CD14-positive monocyte (primary cell): ENCODE measurements around the gene LGALS1. TPM values are rescaled to one million over a fixed set of nuclear protein-coding genes. Genes with fewer than 3 reads are reported as not detected.

Source experiments
- DNase-seq, 3 donors: peaks; one replicate each; pipeline ENCODE4 v3.0.0-alpha.2; 2011 to 2022
- H2AFZ ChIP-seq: 2 replicates; pipeline ENCODE4 v1.6.0; 2012; ENCODE audit warnings: mild to moderate bottlenecking, low read depth, low read length, inconsistent platforms; ENCODE audit not compliant: insufficient read depth, poor library complexity, severe bottlenecking
- H3K27ac ChIP-seq, 2 donors: 1 replicate in 1 of 2; 2 replicates in 1 of 2; pipeline ENCODE4 v1.5.1; 2012 to 2013; ENCODE audit warnings: low read length in 2 of 2, control low read depth in 1 of 2, inconsistent platforms in 1 of 2, low read depth in 1 of 2, mild to moderate bottlenecking in 1 of 2
- H3K27me3 ChIP-seq, 2 donors: one replicate each; pipeline versions ENCODE4 v1.6.0 to v1.6.1; 2011 to 2013; ENCODE audit warnings: low read length in 2 of 2; ENCODE audit not compliant: control insufficient read depth in 2 of 2, insufficient read depth in 2 of 2
- H3K36me3 ChIP-seq, 2 donors: replicated peaks in 1 of 2; 1 replicate in 1 of 2; 2 replicates in 1 of 2; pipeline versions ENCODE4 v1.5.1 to v1.6.1; 2012 to 2013; ENCODE audit warnings: low read length in 2 of 2, control low read depth in 1 of 2, inconsistent platforms in 1 of 2, mild to moderate bottlenecking in 1 of 2; ENCODE audit not compliant: insufficient read depth in 2 of 2, control insufficient read depth in 1 of 2
- H3K4me1 ChIP-seq, 2 donors: 1 replicate in 1 of 2; 2 replicates in 1 of 2; pipeline versions ENCODE4 v1.5.1 to v1.6.1; 2012 to 2013; ENCODE audit warnings: low read length in 2 of 2, control low read depth in 1 of 2, inconsistent platforms in 1 of 2, mild to moderate bottlenecking in 1 of 2, moderate library complexity in 1 of 2; ENCODE audit not compliant: insufficient read depth in 2 of 2, control insufficient read depth in 1 of 2
- H3K4me2 ChIP-seq: replicated peaks from 2 replicates; pipeline ENCODE3; 2012; ENCODE audit warnings: low read length, moderate library complexity, mild to moderate bottlenecking; ENCODE audit not compliant: poor library complexity, severe bottlenecking; ENCODE audit errors: extremely low read depth
- H3K4me3 ChIP-seq, 3 experiments: fragments of 200-600 bp in 1 of 3; sonication (generic) in 1 of 3; replicated peaks in 1 of 3; 1 replicate in 2 of 3; 2 replicates in 1 of 3; pipeline ENCODE4 v1.5.1; 2011 to 2013; ENCODE audit warnings: low read length in 3 of 3, mild to moderate bottlenecking in 3 of 3, control low read depth in 2 of 3, low read depth in 2 of 3, inconsistent platforms in 1 of 3, moderate library complexity in 1 of 3
- H3K79me2 ChIP-seq: 2 replicates; pipeline ENCODE4 v1.6.0; 2012; ENCODE audit warnings: mild to moderate bottlenecking, control low read depth, inconsistent platforms, low read length, moderate library complexity; ENCODE audit not compliant: insufficient read depth
- H3K9ac ChIP-seq: 2 replicates; pipeline ENCODE4 v1.6.0; 2017; ENCODE audit warnings: low read length, mild to moderate bottlenecking; ENCODE audit not compliant: insufficient read depth, poor library complexity, severe bottlenecking
- H3K9me3 ChIP-seq, 2 donors: replicated peaks in 1 of 2; 1 replicate in 1 of 2; 2 replicates in 1 of 2; pipeline versions ENCODE4 v1.5.1 to v1.6.1; 2012 to 2013; ENCODE audit warnings: low read length in 2 of 2, control low read depth in 1 of 2; ENCODE audit not compliant: control insufficient read depth in 1 of 2, insufficient read depth in 1 of 2
- H4K20me1 ChIP-seq: 2 replicates; pipeline ENCODE4 v1.6.0; 2012; ENCODE audit warnings: mild to moderate bottlenecking, low read length, control low read depth, moderate library complexity; ENCODE audit not compliant: insufficient read depth
- H3K27ac Mint-ChIP-seq, 7 donors: one replicate each; pipeline ENCODE4 v1.8.0; 2020; ENCODE audit warnings: mild to moderate bottlenecking in 7 of 7, mixed read lengths in 7 of 7, moderate library complexity in 6 of 7, inconsistent platforms in 2 of 7
- H3K27me3 Mint-ChIP-seq, 3 donors: one replicate each; pipeline ENCODE4 v1.8.0; 2021 to 2022; ENCODE audit warnings: low read depth in 3 of 3, mild to moderate bottlenecking in 3 of 3, mixed read lengths in 3 of 3, moderate library complexity in 3 of 3, inconsistent platforms in 1 of 3
- H3K36me3 Mint-ChIP-seq, 2 donors: one replicate each; pipeline ENCODE4 v1.8.0; 2020; ENCODE audit warnings: mixed read lengths in 2 of 2, inconsistent platforms in 1 of 2, mild to moderate bottlenecking in 1 of 2
- H3K4me1 Mint-ChIP-seq: one replicate; pipeline ENCODE4 v1.8.0; 2020; ENCODE audit warnings: mild to moderate bottlenecking, mixed read lengths
- H3K4me3 Mint-ChIP-seq, 2 donors: one replicate each; pipeline ENCODE4 v1.8.0; 2020; ENCODE audit warnings: mild to moderate bottlenecking in 2 of 2, mixed read lengths in 2 of 2, moderate library complexity in 1 of 2
- H3K9me3 Mint-ChIP-seq, 7 donors: one replicate each; pipeline ENCODE4 v1.8.0; 2020 to 2022; ENCODE audit warnings: mixed read lengths in 7 of 7, mild to moderate bottlenecking in 6 of 7, moderate library complexity in 6 of 7, inconsistent platforms in 2 of 7
- WGBS: methylation state at CpG from one replicate; pipeline ENCODE4 v1.1.5; 2013; ENCODE audit warnings: missing lambda C conversion rate; ENCODE audit not compliant: insufficient coverage; 5-methylcytosine and 5-hydroxymethylcytosine counted together
- intact Hi-C, 2 donors: fragments of 100-400 bp; cut with micrococcal nuclease; formaldehyde crosslinking; loops; one replicate each; pipeline versions ENCODE4 v1.15.0 to v1.15.1; 2023
- polyA minus RNA-seq: library from RNA; depleted of rRNA, polyadenylated mRNA; stranded (reverse); fragments of >200 nt; gene quantifications from 2 replicates; pipeline ENCODE4 v1.2.3, GENCODE V29; 2012
- polyA plus RNA-seq, 3 donors: library from polyadenylated mRNA; depleted of rRNA in 1 of 3; unstranded in 2 of 3; stranded (reverse) in 1 of 3; fragments of 300-500 nt in 2 of 3; fragments of >200 nt in 1 of 3; fragmentation: Illumina TruSeq in 2 of 3; gene quantifications; 1 replicate in 2 of 3; 2 replicates in 1 of 3; pipeline ENCODE4 v1.2.3, GENCODE V29; 2012 to 2021
- total RNA-seq, 12 experiments: library from RNA in 1 of 12; stranded (reverse) in 1 of 12; fragments of 120-200 nt in 1 of 12; gene quantifications; one replicate each; pipeline ENCODE4 v1.2.4 and lab custom pipeline; 2013 to 2026; ENCODE audit warnings: mixed read lengths in 6 of 12, inconsistent platforms in 1 of 12
- TF ChIP-seq, protein P1 (sequence below): fragments of 200-600 bp; IDR thresholded peaks from one replicate; pipeline ENCODE4 v1.8.0; 2022; ENCODE audit warnings: antibody characterized with exemption, mild to moderate bottlenecking

LGALS1 gene
- total RNA-seq (2013), result 1,183 TPM
- 1,000 to 10,000 TPM; 1,719 to 2,320 (median 1,844) TPM for polyA plus RNA-seq
- polyA minus RNA-seq, result 982 and 1,574 TPM in 2 replicates
- total RNA-seq (lab: John Stamatoyannopoulos, UW), result 136 to 320 (median 203) reads per million in 11 experiments

DNA sequence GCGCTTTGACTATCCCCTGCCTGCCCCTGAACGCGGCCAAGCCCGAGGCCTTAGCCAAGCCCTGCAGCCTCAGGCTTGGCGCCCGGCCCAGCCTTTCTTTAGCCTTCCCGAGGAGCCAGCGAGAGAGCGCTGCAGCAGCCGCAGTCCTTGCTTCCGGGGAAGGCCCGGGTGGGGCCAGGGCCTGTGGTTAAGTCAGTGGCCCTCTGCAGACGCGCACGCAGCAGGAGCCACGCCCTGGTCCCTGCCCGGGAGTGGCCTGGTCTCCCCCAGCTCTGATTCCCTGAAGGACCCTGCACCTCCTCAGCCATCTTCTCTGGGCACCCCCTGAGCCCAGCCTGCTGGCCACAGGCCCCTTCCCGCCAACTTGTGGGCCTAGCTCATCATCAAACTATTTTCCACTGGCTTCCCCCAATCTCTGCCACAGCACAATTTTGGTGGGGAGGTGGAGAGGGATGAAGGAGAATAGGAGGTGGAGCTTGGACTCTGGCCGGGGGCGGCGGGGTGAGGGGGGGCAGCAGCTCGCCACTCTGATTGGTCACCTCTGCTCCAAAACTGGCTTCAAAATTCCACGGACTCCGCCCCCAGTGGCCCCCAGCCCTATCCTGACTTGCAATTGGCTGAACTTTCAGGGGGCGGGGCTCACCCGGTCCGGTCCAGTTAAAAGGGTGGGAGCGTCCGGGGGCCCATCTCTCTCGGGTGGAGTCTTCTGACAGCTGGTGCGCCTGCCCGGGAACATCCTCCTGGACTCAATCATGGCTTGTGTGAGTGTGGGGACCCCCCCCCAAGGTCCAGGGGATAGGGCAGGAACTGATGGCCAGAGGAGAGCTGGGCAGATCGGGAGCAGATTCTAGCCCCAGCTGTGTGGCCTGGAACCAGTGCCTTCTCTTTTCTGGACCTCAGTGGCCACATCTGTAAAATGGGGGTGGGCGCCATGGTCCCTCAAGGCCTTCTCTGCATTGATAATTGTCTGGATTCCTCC lies at the start of gene LGALS1:
LGALS1 (plus strand) TSS at position 686 of the 979 bp plus-strand sequence; CDS start at position 753, 67 bp downstream.
- WGBS, result 8% methylated on average over 31 of the region's 34 CpGs
- H3K36me3 Mint-ChIP-seq, result peaks cover 13 to 28% of the 10 kb centered on the region in 2 donors

DNA sequence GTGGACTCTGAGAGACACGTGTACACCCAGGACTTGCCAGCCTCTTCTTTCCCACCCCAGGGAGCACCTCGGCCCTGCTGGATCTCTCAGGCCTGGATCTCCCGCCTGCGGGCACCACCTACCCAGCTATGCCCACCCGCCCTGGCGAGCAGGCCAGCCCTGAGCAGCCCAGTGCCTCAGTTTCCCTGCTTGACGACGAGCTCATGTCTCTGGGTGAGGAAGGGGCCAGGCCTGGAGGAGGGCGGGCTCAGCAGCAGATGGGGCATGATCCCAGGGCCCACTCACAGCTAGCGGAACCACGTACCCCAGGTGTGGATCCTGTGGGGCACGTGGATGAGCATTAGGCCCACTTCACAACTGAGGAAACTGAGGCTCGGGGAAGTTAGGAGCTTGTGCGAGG lies 49.7 kb upstream of the LGALS1 start:
- 94% methylated on average over 11 of the region's 14 CpGs for WGBS
- Histone ChIP-seq H3K27ac (no peak overlapping the region), H4K20me1 (peaks cover 6% of the 10 kb centered on the region), H3K4me2 (no peak overlapping the region), H3K9me3 (no peaks in the 10 kb centered on the region), H3K27me3 (no peaks in the 10 kb centered on the region), H3K4me3 (no peak overlapping the region), H3K79me2 (peaks cover 3% of the 10 kb centered on the region), H3K4me1 (peaks cover 30 to 33% of the 10 kb centered on the region in 2 donors), H2AFZ (no peak overlapping the region), H3K9ac (no peak overlapping the region), H3K36me3 (peaks cover 50 to 68% of the 10 kb centered on the region in 2 donors)
- no peak for DNase-seq
- Mint-ChIP-seq H3K27ac (no peak overlapping the region), H3K27me3 (peaks cover 0 to 1% (median 0%) of the 10 kb centered on the region in 3 donors), H3K4me1 (peaks cover 37% of the 10 kb centered on the region), H3K36me3 (peaks cover 58 to 76% of the 10 kb centered on the region in 2 donors), H3K4me3 (no peak overlapping the region), H3K9me3 (no peaks in the 10 kb centered on the region)
- intact Hi-C loops, result no loop called here
- TF ChIP-seq, protein P1, sequence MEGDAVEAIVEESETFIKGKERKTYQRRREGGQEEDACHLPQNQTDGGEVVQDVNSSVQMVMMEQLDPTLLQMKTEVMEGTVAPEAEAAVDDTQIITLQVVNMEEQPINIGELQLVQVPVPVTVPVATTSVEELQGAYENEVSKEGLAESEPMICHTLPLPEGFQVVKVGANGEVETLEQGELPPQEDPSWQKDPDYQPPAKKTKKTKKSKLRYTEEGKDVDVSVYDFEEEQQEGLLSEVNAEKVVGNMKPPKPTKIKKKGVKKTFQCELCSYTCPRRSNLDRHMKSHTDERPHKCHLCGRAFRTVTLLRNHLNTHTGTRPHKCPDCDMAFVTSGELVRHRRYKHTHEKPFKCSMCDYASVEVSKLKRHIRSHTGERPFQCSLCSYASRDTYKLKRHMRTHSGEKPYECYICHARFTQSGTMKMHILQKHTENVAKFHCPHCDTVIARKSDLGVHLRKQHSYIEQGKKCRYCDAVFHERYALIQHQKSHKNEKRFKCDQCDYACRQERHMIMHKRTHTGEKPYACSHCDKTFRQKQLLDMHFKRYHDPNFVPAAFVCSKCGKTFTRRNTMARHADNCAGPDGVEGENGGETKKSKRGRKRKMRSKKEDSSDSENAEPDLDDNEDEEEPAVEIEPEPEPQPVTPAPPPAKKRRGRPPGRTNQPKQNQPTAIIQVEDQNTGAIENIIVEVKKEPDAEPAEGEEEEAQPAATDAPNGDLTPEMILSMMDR, result no peak

More for the DNA sequence above, at the start of gene LGALS1:
- Histone ChIP-seq H4K20me1 (peaks cover 43% of the 10 kb centered on the region), H3K79me2 (peaks cover 55% of the 10 kb centered on the region), H3K9me3 (no peaks in the 10 kb centered on the region), H3K4me2 (peak within 1 kb of the TSS; percentile 100), H3K9ac (peak within 1 kb of the TSS; percentile 88), H3K27ac (peak within 1 kb of the TSS; percentile 80 to 91), H3K4me1 (peaks cover 62 to 67% of the 10 kb centered on the region in 2 donors), H3K4me3 (peak within 1 kb of the TSS; percentile 62 to 98 (median 76)), H3K27me3 (no peaks in the 10 kb centered on the region), H3K36me3 (peaks cover 16 to 22% of the 10 kb centered on the region in 2 donors), H2AFZ (peak within 1 kb of the TSS; percentile 64)
- intact Hi-C loops, result loop anchor here in 1 of 2 donors (10.0 kb wide), 2 partner anchors 70 to 170 kb away; partner anchors contain the start of genes ANKRD54 and EIF3L
- DNase-seq, result peak; percentile 85 to 89 (median 85)
- Mint-ChIP-seq H3K4me3 (peak within 1 kb of the TSS; percentile 78 to 96), H3K27ac (peak within 1 kb of the TSS; percentile 91 to 99 (median 95)), H3K9me3 (no peaks in the 10 kb centered on the region), H3K4me1 (peaks cover 46% of the 10 kb centered on the region), H3K27me3 (peaks cover 0 to 2% (median 2%) of the 10 kb centered on the region in 3 donors)
- TF ChIP-seq, protein P1, result no peak
